Stimulated activated CD8-positive, alpha-beta memory T cell treated with anti-CD3 and anti-CD28 coated beads, Interleukin-15, amount 100 ng/mL, for 1 hour (primary cell): ENCODE data around the gene MAML2.

Experiments used
- DNase-seq: peaks from one replicate; pipeline ENCODE4 v3.0.0-alpha.2; 2020; ENCODE audit warnings: low read depth

Gene MAML2

GRCh38 chr11:96008161-96008720 lies 334.8 kb downstream of the MAML2 start:
- no peak for DNase-seq

- no peak for DNase-seq
These were observed 337.0 kb downstream of the MAML2 start for GRCh38 chr11:96006037-96006436.

GRCh38 chr11:96004862-96005261 lies 338.1 kb downstream of the MAML2 start:
- DNase-seq: no peak

GRCh38 chr11:96002754-96003290 lies 340.2 kb downstream of the MAML2 start:
- no peak for DNase-seq

GRCh38 chr11:96002339-96002738 lies 340.7 kb downstream of the MAML2 start:
- DNase-seq: no peak

- DNase-seq: no peak
These were observed 342.0 kb downstream of the MAML2 start for GRCh38 chr11:96001037-96001436.

GRCh38 chr11:95999711-96000406 lies 343.1 kb downstream of the MAML2 start:
- no peak for DNase-seq

- DNase-seq: no peak
These were observed 346.3 kb downstream of the MAML2 start for GRCh38 chr11:95996621-95997235.

- DNase-seq: no peak
These were observed 348.7 kb downstream of the MAML2 start for GRCh38 chr11:95994329-95994728.

- no peak for DNase-seq
These were observed 349.3 kb downstream of the MAML2 start for GRCh38 chr11:95993438-95994298.

- DNase-seq: no peak
These were observed 351.4 kb downstream of the MAML2 start for GRCh38 chr11:95991545-95991944.

- no peak for DNase-seq
These were observed 351.9 kb downstream of the MAML2 start for GRCh38 chr11:95991101-95991500.

GRCh38 chr11:95989780-95990179 lies 353.2 kb downstream of the MAML2 start:
- DNase-seq: no peak

- no peak for DNase-seq
These were observed 353.9 kb downstream of the MAML2 start for GRCh38 chr11:95989076-95989605.

GRCh38 chr11:95985174-95985808 lies 357.7 kb downstream of the MAML2 start:
- DNase-seq: no peak

GRCh38 chr11:95984072-95984471 lies 358.9 kb downstream of the MAML2 start:
- no peak for DNase-seq

- no peak for DNase-seq
These were observed 365.3 kb downstream of the MAML2 start for GRCh38 chr11:95977534-95978174.

GRCh38 chr11:95976550-95976949 lies 366.4 kb downstream of the MAML2 start:
- no peak for DNase-seq

- DNase-seq: no peak
These were observed 367.7 kb downstream of the MAML2 start for GRCh38 chr11:95975343-95975742.

- DNase-seq: no peak
These were observed 370.9 kb downstream of the MAML2 start for GRCh38 chr11:95972060-95972459.

- DNase-seq: no peak
These were observed 374.4 kb downstream of the MAML2 start for GRCh38 chr11:95968585-95968984.
